ENCODE measurements around the gene CNTNAP2.

GRCh38 chr7:148398844-148399365 is 2282.3 kb downstream of the CNTNAP2 start:
- TF ChIP-seq POLR2AphosphoS5 (IDR thresholded peaks at IDR 0.05; ENCODE audit: borderline replicate concordance, low read depth, low read length) (no peak), EZH2 (IDR thresholded peaks at IDR 0.05) (no peak)
